Measurements from ENCODE around the gene PDIA3. TPM values are rescaled to one million over a fixed set of nuclear protein-coding genes. Genes with fewer than 3 reads are reported as not detected.

Gene PDIA3
- total and polyA plus RNA-seq, 12 donors: 100 to 257 (median 144) TPM

- DNase-seq (no peak), ATAC-seq (no peak)
- Histone ChIP-seq H3K4me1 (peaks cover 20 to 62% (median 46%) of the 10 kb centered on the region in 9 donors), H3K27ac (peak overlapping the region in 9 of 10 donors; percentile 95 to 100 (median 98)), H3K4me3 (peak overlapping the region; percentile 70 to 100 (median 90)), H3K27me3 (no peaks in the 10 kb centered on the region), H3K36me3 (peaks cover 0 to 54% (median 15%) of the 10 kb centered on the region in 9 donors), H3K9me3 (no peaks in the 10 kb centered on the region)
- 75 to 77% methylated on average over 10 of the region's 10 CpGs for WGBS, 2 donors
- no peak for TF ChIP-seq CTCF (IDR thresholded peaks at IDR 0.05)
- intact Hi-C loops (cut with DNase I): loop anchor here in 1 of 10 donors (5.0 kb wide), 1 partner anchor 301 kb away; the partner anchor contains the start of gene TP53BP1
These were observed 47.4 kb downstream of the PDIA3 start for GRCh38 chr15:43793647-43794046.

- DNase-seq: no peak
- H3K4me1 ChIP-seq: peaks cover 20 to 69% (median 49%) of the 10 kb centered on the region in 9 donors
These were observed 48.2 kb downstream of the PDIA3 start for GRCh38 chr15:43794269-43795037.

GRCh38 chr15:43795197-43795596 lies 49.0 kb downstream of the PDIA3 start:
- Histone ChIP-seq H3K36me3 (peaks cover 0 to 68% (median 19%) of the 10 kb centered on the region in 9 donors), H3K27ac (peak overlapping the region in 5 of 10 donors; percentile 14 to 100 (median 99)), H3K4me1 (peaks cover 20 to 76% (median 56%) of the 10 kb centered on the region in 9 donors), H3K9me3 (no peaks in the 10 kb centered on the region), H3K27me3 (no peaks in the 10 kb centered on the region), H3K4me3 (peak overlapping the region in 1 of 10 donors; percentile 87)
- DNase-seq: no peak
- 91 to 92% methylated on average over 2 of the region's 2 CpGs for WGBS, 2 donors
- no peak for TF ChIP-seq CTCF (IDR thresholded peaks at IDR 0.05)
- intact Hi-C loops (cut with DNase I): no loop called here
- ATAC-seq: no peak

More at GRCh38 chr15:43794269-43795037, 48.2 kb downstream of the PDIA3 start:
- no peak for TF ChIP-seq CTCF (IDR thresholded peaks at IDR 0.05)
- peak overlapping the region in 8 of 10 donors; percentile 14 to 100 (median 98) for H3K27ac ChIP-seq
- H3K27me3 ChIP-seq: no peaks in the 10 kb centered on the region
- peak overlapping the region in 7 of 10 donors; percentile 0 to 100 (median 89) for H3K4me3 ChIP-seq
- H3K36me3 ChIP-seq: peaks cover 0 to 62% (median 19%) of the 10 kb centered on the region in 9 donors
- intact Hi-C loops (cut with DNase I): loop anchor here in 1 of 10 donors (5.0 kb wide), 1 partner anchor 302 kb away; the partner anchor contains the start of gene TP53BP1
- 65 to 66% methylated on average over 9 of the region's 9 CpGs for WGBS, 2 donors
- no peaks in the 10 kb centered on the region for H3K9me3 ChIP-seq
- ATAC-seq: no peak

GRCh38 chr15:43795997-43796396 lies 49.8 kb downstream of the PDIA3 start:
- Histone ChIP-seq H3K36me3 (peaks cover 0 to 68% (median 19%) of the 10 kb centered on the region in 9 donors), H3K27ac (peak overlapping the region in 2 of 10 donors; percentile 14 to 34), H3K4me1 (peaks cover 20 to 80% (median 57%) of the 10 kb centered on the region in 9 donors), H3K4me3 (no peak overlapping the region), H3K27me3 (no peaks in the 10 kb centered on the region), H3K9me3 (no peaks in the 10 kb centered on the region)
- TF ChIP-seq CTCF (IDR thresholded peaks at IDR 0.05): no peak
- DNase-seq (no peak), ATAC-seq (no peak)
- intact Hi-C loops (cut with DNase I): no loop called here

Measured in heart right ventricle (tissue), 16 donors.